GM23338 (cell line): ENCODE data around the gene CTNNA2. TPM values are rescaled to one million over a fixed set of nuclear protein-coding genes. Genes with fewer than 3 reads are reported as not detected.

Experiments used
- ATAC-seq: fragments of 200-7000 bp; cut with Tn5 transposase; 3 replicates; pipeline ENCODE4 v1.9.1; 2020
- DNase-seq: peaks from one replicate; pipeline ENCODE4 v3.0.0-alpha.2; 2015; ENCODE audit warnings: low spot score
- H2AFZ ChIP-seq: fragments of 200-600 bp; sonication (generic); 2 replicates; pipeline ENCODE4 v1.8.0; 2016; ENCODE audit warnings: antibody characterized with exemption, mild to moderate bottlenecking, moderate library complexity
- H3F3A ChIP-seq: fragments of 200-600 bp; sonication (generic); replicated peaks from 2 replicates; pipeline ENCODE4 v1.8.0; 2017; ENCODE audit warnings: antibody characterized with exemption, mixed run types, low read depth
- H3K27ac ChIP-seq: fragments of 200-600 bp; sonication (generic); 2 replicates; pipeline ENCODE4 v1.6.1; 2016; ENCODE audit warnings: low read depth
- H3K27me3 ChIP-seq: fragments of 200-600 bp; sonication (generic); 2 replicates; pipeline ENCODE4 v1.8.0; 2016; ENCODE audit warnings: mild to moderate bottlenecking, mixed run types, moderate library complexity; ENCODE audit not compliant: insufficient read depth
- H3K36me3 ChIP-seq: fragments of 200-600 bp; sonication (generic); 2 replicates; pipeline ENCODE4 v1.8.0; 2016; ENCODE audit warnings: mild to moderate bottlenecking; ENCODE audit not compliant: insufficient read depth
- H3K4me1 ChIP-seq: fragments of 200-600 bp; sonication (generic); 2 replicates; pipeline ENCODE4 v1.8.0; 2016; ENCODE audit warnings: mild to moderate bottlenecking, moderate library complexity; ENCODE audit not compliant: insufficient read depth
- H3K4me2 ChIP-seq: fragments of 200-600 bp; sonication (generic); 2 replicates; pipeline ENCODE4 v1.7.1; 2017; ENCODE audit warnings: mixed run types
- H3K4me3 ChIP-seq: fragments of 200-600 bp; sonication (generic); 2 replicates; pipeline ENCODE4 v1.6.1; 2016; ENCODE audit warnings: mixed run types
- H3K79me2 ChIP-seq: fragments of 200-600 bp; sonication (generic); replicated peaks from 2 replicates; pipeline ENCODE4 v1.8.0; 2017; ENCODE audit warnings: mild to moderate bottlenecking; ENCODE audit not compliant: insufficient read depth
- H3K9me2 ChIP-seq: fragments of 200-600 bp; sonication (generic); 2 replicates; pipeline ENCODE4 v1.8.0; 2017; ENCODE audit not compliant: insufficient read depth
- H4K20me1 ChIP-seq: fragments of 200-600 bp; sonication (generic); replicated peaks from 2 replicates; pipeline ENCODE4 v1.8.0; 2017; ENCODE audit warnings: mild to moderate bottlenecking; ENCODE audit not compliant: insufficient read depth
- H3K27ac Mint-ChIP-seq: 2 replicates; pipeline ENCODE4 v1.8.0; 2020; ENCODE audit warnings: inconsistent platforms, mild to moderate bottlenecking, moderate library complexity, mixed read lengths
- H3K27me3 Mint-ChIP-seq: 3 replicates; pipeline ENCODE4 v1.8.0; 2022; ENCODE audit warnings: low read depth, mild to moderate bottlenecking, moderate library complexity, mixed read lengths, inconsistent platforms; ENCODE audit not compliant: insufficient read depth, poor library complexity
- H3K36me3 Mint-ChIP-seq: 3 replicates; pipeline ENCODE4 v1.8.0; 2021; ENCODE audit warnings: low read depth, mild to moderate bottlenecking, inconsistent platforms, moderate library complexity, mixed read lengths
- H3K4me1 Mint-ChIP-seq: 3 replicates; pipeline ENCODE4 v1.8.0; 2020; ENCODE audit warnings: mild to moderate bottlenecking, inconsistent platforms, mixed read lengths
- H3K4me3 Mint-ChIP-seq: 3 replicates; pipeline ENCODE4 v1.8.0; 2021; ENCODE audit warnings: moderate library complexity, mild to moderate bottlenecking, inconsistent platforms, mixed read lengths
- H3K9me3 Mint-ChIP-seq: 3 replicates; pipeline ENCODE4 v1.8.0; 2020; ENCODE audit warnings: moderate library complexity, mild to moderate bottlenecking, inconsistent platforms, mixed read lengths
- CREB1 ChIP-seq: fragments of 250-450 bp; sonication (Bioruptor Pico); IDR thresholded peaks from 2 replicates; pipeline ENCODE4 v1.5.0; 2020; ENCODE audit warnings: low read depth, mild to moderate bottlenecking, moderate library complexity
- EZH2 ChIP-seq: fragments of 200-600 bp; sonication (generic); IDR thresholded peaks from one replicate; pipeline ENCODE4 v1.8.0; 2017; ENCODE audit warnings: antibody characterized with exemption, mild to moderate bottlenecking, low read depth; ENCODE audit not compliant: unreplicated experiment
- NANOG ChIP-seq: IDR thresholded peaks from 2 replicates; pipeline ENCODE4 v1.6.1; 2016; ENCODE audit warnings: antibody characterized with exemption, borderline replicate concordance
- STAT1 ChIP-seq: IDR thresholded peaks from one replicate; pipeline ENCODE4 v1.6.1; 2016; ENCODE audit warnings: antibody characterized with exemption; ENCODE audit not compliant: unreplicated experiment
- ZNF114 ChIP-seq: fragments of 250-450 bp; sonication (Bioruptor Pico); IDR thresholded peaks from 2 replicates; pipeline ENCODE4 v1.5.0; 2020; ENCODE audit warnings: mild to moderate bottlenecking, moderate library complexity
- polyA plus RNA-seq: library from polyadenylated mRNA; unstranded; fragments of >200 nt; fragmentation: Nextera tagmentation; extraction: Ambion mirVana; gene quantifications from 2 replicates; pipeline ENCODE4 v1.2.1, GENCODE V29; 2016
- total RNA-seq: library from RNA; depleted of rRNA; stranded (reverse); fragments of >200 nt; shearing (Covaris generic); gene quantifications from 2 replicates; pipeline ENCODE4 v1.2.3, GENCODE V29; 2014
- TF ChIP-seq, protein P1 (sequence below): fragments of 250-450 bp; sonication (Bioruptor Pico); IDR thresholded peaks from 2 replicates; pipeline ENCODE4 v1.5.0; 2020; ENCODE audit warnings: mild to moderate bottlenecking, moderate library complexity
- TF ChIP-seq, protein P2 (sequence below), 2 experiments: fragments of 200-600 bp in 1 of 2; sonication (generic) in 1 of 2; conservative IDR thresholded peaks; 2 replicates each; pipeline versions ENCODE4 v1.5.1 to v1.6.1; 2016 to 2017; ENCODE audit warnings: antibody characterized with exemption in 2 of 2, low read depth in 2 of 2, mild to moderate bottlenecking in 2 of 2, moderate library complexity in 1 of 2

Gene CTNNA2
- total and polyA plus RNA-seq, 2 experiments from 2014 or later: 6.4 to 15.6 TPM

DNA sequence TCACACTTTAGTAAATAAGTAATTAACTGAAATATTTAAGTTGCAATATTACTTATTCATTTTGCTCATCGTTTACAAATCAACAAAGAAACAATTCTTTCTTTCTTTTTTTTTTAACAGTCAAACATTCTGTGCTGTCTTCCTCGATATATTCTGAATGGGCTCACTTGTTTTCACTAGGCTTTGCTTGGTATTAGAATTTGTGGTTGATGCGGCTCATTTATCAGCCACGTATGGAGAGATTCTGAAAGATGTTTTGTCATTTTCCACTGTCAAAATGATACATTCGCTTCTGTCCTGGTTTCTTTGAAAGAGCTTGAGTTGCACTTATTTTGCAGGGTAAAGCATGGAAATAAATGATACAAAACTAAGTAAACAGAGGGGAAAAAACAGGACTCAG lies 468.0 kb downstream of the CTNNA2 start (continued):
- TF ChIP-seq, protein P1, sequence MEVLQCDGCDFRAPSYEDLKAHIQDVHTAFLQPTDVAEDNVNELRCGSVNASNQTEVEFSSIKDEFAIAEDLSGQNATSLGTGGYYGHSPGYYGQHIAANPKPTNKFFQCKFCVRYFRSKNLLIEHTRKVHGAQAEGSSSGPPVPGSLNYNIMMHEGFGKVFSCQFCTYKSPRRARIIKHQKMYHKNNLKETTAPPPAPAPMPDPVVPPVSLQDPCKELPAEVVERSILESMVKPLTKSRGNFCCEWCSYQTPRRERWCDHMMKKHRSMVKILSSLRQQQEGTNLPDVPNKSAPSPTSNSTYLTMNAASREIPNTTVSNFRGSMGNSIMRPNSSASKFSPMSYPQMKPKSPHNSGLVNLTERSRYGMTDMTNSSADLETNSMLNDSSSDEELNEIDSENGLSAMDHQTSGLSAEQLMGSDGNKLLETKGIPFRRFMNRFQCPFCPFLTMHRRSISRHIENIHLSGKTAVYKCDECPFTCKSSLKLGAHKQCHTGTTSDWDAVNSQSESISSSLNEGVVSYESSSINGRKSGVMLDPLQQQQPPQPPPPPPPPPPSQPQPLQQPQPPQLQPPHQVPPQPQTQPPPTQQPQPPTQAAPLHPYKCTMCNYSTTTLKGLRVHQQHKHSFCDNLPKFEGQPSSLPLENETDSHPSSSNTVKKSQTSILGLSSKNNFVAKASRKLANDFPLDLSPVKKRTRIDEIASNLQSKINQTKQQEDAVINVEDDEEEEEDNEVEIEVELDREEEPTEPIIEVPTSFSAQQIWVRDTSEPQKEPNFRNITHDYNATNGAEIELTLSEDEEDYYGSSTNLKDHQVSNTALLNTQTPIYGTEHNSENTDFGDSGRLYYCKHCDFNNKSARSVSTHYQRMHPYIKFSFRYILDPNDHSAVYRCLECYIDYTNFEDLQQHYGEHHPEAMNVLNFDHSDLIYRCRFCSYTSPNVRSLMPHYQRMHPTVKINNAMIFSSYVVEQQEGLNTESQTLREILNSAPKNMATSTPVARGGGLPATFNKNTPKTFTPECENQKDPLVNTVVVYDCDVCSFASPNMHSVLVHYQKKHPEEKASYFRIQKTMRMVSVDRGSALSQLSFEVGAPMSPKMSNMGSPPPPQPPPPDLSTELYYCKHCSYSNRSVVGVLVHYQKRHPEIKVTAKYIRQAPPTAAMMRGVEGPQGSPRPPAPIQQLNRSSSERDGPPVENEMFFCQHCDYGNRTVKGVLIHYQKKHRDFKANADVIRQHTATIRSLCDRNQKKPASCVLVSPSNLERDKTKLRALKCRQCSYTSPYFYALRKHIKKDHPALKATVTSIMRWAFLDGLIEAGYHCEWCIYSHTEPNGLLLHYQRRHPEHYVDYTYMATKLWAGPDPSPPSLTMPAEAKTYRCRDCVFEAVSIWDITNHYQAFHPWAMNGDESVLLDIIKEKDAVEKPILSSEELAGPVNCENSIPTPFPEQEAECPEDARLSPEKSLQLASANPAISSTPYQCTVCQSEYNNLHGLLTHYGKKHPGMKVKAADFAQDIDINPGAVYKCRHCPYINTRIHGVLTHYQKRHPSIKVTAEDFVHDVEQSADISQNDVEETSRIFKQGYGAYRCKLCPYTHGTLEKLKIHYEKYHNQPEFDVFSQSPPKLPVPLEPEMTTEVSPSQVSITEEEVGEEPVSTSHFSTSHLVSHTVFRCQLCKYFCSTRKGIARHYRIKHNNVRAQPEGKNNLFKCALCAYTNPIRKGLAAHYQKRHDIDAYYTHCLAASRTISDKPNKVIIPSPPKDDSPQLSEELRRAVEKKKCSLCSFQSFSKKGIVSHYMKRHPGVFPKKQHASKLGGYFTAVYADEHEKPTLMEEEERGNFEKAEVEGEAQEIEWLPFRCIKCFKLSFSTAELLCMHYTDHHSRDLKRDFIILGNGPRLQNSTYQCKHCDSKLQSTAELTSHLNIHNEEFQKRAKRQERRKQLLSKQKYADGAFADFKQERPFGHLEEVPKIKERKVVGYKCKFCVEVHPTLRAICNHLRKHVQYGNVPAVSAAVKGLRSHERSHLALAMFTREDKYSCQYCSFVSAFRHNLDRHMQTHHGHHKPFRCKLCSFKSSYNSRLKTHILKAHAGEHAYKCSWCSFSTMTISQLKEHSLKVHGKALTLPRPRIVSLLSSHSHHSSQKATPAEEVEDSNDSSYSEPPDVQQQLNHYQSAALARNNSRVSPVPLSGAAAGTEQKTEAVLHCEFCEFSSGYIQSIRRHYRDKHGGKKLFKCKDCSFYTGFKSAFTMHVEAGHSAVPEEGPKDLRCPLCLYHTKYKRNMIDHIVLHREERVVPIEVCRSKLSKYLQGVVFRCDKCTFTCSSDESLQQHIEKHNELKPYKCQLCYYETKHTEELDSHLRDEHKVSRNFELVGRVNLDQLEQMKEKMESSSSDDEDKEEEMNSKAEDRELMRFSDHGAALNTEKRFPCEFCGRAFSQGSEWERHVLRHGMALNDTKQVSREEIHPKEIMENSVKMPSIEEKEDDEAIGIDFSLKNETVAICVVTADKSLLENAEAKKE (CRISPR knock-in tag): no peak
- TF ChIP-seq, protein P2, sequence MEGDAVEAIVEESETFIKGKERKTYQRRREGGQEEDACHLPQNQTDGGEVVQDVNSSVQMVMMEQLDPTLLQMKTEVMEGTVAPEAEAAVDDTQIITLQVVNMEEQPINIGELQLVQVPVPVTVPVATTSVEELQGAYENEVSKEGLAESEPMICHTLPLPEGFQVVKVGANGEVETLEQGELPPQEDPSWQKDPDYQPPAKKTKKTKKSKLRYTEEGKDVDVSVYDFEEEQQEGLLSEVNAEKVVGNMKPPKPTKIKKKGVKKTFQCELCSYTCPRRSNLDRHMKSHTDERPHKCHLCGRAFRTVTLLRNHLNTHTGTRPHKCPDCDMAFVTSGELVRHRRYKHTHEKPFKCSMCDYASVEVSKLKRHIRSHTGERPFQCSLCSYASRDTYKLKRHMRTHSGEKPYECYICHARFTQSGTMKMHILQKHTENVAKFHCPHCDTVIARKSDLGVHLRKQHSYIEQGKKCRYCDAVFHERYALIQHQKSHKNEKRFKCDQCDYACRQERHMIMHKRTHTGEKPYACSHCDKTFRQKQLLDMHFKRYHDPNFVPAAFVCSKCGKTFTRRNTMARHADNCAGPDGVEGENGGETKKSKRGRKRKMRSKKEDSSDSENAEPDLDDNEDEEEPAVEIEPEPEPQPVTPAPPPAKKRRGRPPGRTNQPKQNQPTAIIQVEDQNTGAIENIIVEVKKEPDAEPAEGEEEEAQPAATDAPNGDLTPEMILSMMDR (conservative IDR thresholded peaks at IDR 0.05; ENCODE audit: low read depth in 2 of 2): no peak
- TF ChIP-seq EZH2: no peak
- no peak for TF ChIP-seq CREB1 (CRISPR knock-in tag)
- TF ChIP-seq ZNF114 (CRISPR knock-in tag): no peak
- TF ChIP-seq STAT1: no peak
- TF ChIP-seq NANOG: no peak

DNA sequence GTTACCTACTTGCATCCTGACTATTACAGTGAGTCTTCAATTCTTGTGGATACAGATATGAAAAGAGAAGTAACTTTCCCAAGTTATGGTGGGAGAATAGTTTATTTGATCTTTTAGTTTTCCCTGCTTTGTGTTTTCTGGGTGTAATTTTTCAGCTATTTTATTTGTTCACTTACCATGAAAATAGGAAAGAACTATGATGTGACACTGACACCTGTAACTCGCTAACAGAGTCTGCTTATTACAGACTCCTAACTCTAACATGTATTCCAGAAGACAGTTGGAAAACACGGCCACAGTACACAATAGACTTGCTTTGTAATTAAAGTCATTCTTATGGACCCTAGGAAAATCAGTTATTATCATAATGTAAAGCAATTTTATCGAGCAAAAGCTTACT lies 468.5 kb downstream of the CTNNA2 start:
- no peak for TF ChIP-seq STAT1
- TF ChIP-seq NANOG: no peak
- peaks cover 48% of the 10 kb centered on the region for H3K4me1 ChIP-seq
- Mint-ChIP-seq H3K9me3 (no peaks in the 10 kb centered on the region), H3K27ac (no peak overlapping the region), H3K27me3 (peaks cover 1% of the 10 kb centered on the region), H3K36me3 (no peaks in the 10 kb centered on the region), H3K4me3 (no peak overlapping the region), H3K4me1 (peaks cover 40% of the 10 kb centered on the region)
- no peaks in the 10 kb centered on the region for H3K79me2 ChIP-seq
- H4K20me1 ChIP-seq: no peaks in the 10 kb centered on the region
- no peak overlapping the region for H2AFZ ChIP-seq
- DNase-seq: no peak
- no peak for ATAC-seq
- H3K4me3 ChIP-seq: no peak overlapping the region
- H3K36me3 ChIP-seq: no peaks in the 10 kb centered on the region
- H3K4me2 ChIP-seq: no peak overlapping the region
- H3K27me3 ChIP-seq: no peaks in the 10 kb centered on the region
- H3F3A ChIP-seq: no peaks in the 10 kb centered on the region
- H3K27ac ChIP-seq: no peak overlapping the region
- no peaks in the 10 kb centered on the region; the same call in none of the 2 replicates for H3K9me2 ChIP-seq
